B cell (primary cell): ENCODE results near the gene CENPQ. TPM values are rescaled to one million over a fixed set of nuclear protein-coding genes. Genes with fewer than 3 reads are reported as not detected.

ENCODE experiments used
- ATAC-seq: fragments of 200-7000 bp; cut with Tn5 transposase; one replicate; pipeline ENCODE4 v1.10.0; 2021; ENCODE audit warnings: low read depth, mild to moderate bottlenecking, moderate number of reproducible peaks, moderate library complexity
- CTCF ChIA-PET: fragments of 350-600 bp; sonication (Branson Sonifier 250); formaldehyde crosslinking; loops from one replicate; lab custom pipeline; 2021; ENCODE audit warnings: antibody characterized with exemption, inconsistent platforms; lab: Charles Lee
- POLR2A ChIA-PET: fragments of 350-600 bp; sonication (Branson Sonifier 250); formaldehyde crosslinking; loops from one replicate; lab custom pipeline; 2021; ENCODE audit warnings: antibody characterized with exemption; lab: Charles Lee
- DNase-seq: peaks from one replicate; pipeline ENCODE4 v3.0.0; 2013
- H2AFZ ChIP-seq: 2 replicates; pipeline ENCODE4 v1.6.1; 2012; ENCODE audit warnings: mild to moderate bottlenecking, low read depth, low read length; ENCODE audit not compliant: insufficient read depth, poor library complexity, severe bottlenecking
- H3K27ac ChIP-seq, 2 donors: 1 replicate in 1 of 2; 2 replicates in 1 of 2; pipeline ENCODE4 v1.5.1; 2012 to 2013; ENCODE audit warnings: low read length in 2 of 2, mild to moderate bottlenecking in 2 of 2, moderate library complexity in 1 of 2
- H3K27me3 ChIP-seq, 4 experiments: fragments of 200-600 bp in 1 of 4; sonication (generic) in 1 of 4; replicated peaks in 1 of 4; 1 replicate in 2 of 4; 2 replicates in 2 of 4; pipeline versions ENCODE4 v1.6.1 to v1.7.0; 2013 to 2016; ENCODE audit warnings: low read length in 3 of 4, mild to moderate bottlenecking in 2 of 4, mixed read lengths in 1 of 4, moderate library complexity in 1 of 4; ENCODE audit not compliant: insufficient read depth in 4 of 4, control insufficient read depth in 3 of 4; ENCODE audit errors: control extremely low read depth in 1 of 4
- H3K36me3 ChIP-seq, 2 experiments: replicated peaks in 1 of 2; 1 replicate in 1 of 2; 2 replicates in 1 of 2; pipeline versions ENCODE4 v1.6.1 to v1.7.1; 2013; ENCODE audit warnings: low read length in 1 of 2; ENCODE audit not compliant: insufficient read depth in 2 of 2, control insufficient read depth in 1 of 2; ENCODE audit errors: control extremely low read depth in 1 of 2, extremely low read depth in 1 of 2
- H3K4me1 ChIP-seq, 2 donors: fragments of 200-600 bp in 1 of 2; sonication (generic) in 1 of 2; 1 replicate in 1 of 2; 2 replicates in 1 of 2; pipeline versions ENCODE4 v1.5.1 to v1.6.1; 2013 to 2017; ENCODE audit warnings: low read length in 2 of 2; ENCODE audit not compliant: control insufficient read depth in 2 of 2, insufficient read depth in 2 of 2
- H3K4me2 ChIP-seq: replicated peaks from 2 replicates; pipeline ENCODE3; 2012; ENCODE audit warnings: mild to moderate bottlenecking, low read depth, low read length; ENCODE audit not compliant: poor library complexity, severe bottlenecking
- H3K4me3 ChIP-seq, 5 experiments: fragments of 200-600 bp in 1 of 5; sonication (generic) in 1 of 5; 1 replicate in 3 of 5; 2 replicates in 2 of 5; pipeline versions ENCODE4 v1.5.1 to v1.7.0; 2011 to 2016; ENCODE audit warnings: low read length in 4 of 5, mild to moderate bottlenecking in 4 of 5, low read depth in 2 of 5, control low read depth in 1 of 5, moderate library complexity in 1 of 5; ENCODE audit not compliant: insufficient read depth in 1 of 5; ENCODE audit errors: control extremely low read depth in 1 of 5, extremely low read depth in 1 of 5
- H3K79me2 ChIP-seq: fragments of 200-600 bp; sonication (generic); one replicate; pipeline ENCODE4 v1.6.0; 2016; ENCODE audit warnings: low read length; ENCODE audit not compliant: control insufficient read depth, insufficient read depth
- H3K9ac ChIP-seq: fragments of 200-600 bp; sonication (generic); 2 replicates; pipeline ENCODE4 v1.6.1; 2017; ENCODE audit warnings: mild to moderate bottlenecking, low read length, moderate library complexity
- H3K9me3 ChIP-seq, 3 donors: one replicate each; pipeline versions ENCODE4 v1.6.1 to v1.7.1; 2013; ENCODE audit warnings: low read length in 2 of 3; ENCODE audit not compliant: control insufficient read depth in 2 of 3, insufficient read depth in 1 of 3; ENCODE audit errors: control extremely low read depth in 1 of 3
- H4K20me1 ChIP-seq: 2 replicates; pipeline ENCODE4 v1.6.0; 2012; ENCODE audit warnings: mild to moderate bottlenecking, low read length; ENCODE audit not compliant: insufficient read depth, control insufficient read depth, poor library complexity, severe bottlenecking
- H3K27ac Mint-ChIP-seq: one replicate; pipeline ENCODE4 v1.8.0; 2021; ENCODE audit warnings: mixed read lengths
- H3K27me3 Mint-ChIP-seq: one replicate; pipeline ENCODE4 v1.8.0; 2021; ENCODE audit warnings: mixed read lengths
- H3K4me1 Mint-ChIP-seq: one replicate; pipeline ENCODE4 v1.8.0; 2021; ENCODE audit warnings: mixed read lengths
- H3K4me3 Mint-ChIP-seq: one replicate; pipeline ENCODE4 v1.8.0; 2021; ENCODE audit warnings: mixed read lengths
- H3K9me3 Mint-ChIP-seq: one replicate; pipeline ENCODE4 v1.8.0; 2022; ENCODE audit warnings: mixed read lengths; ENCODE audit not compliant: insufficient read depth
- EZH2 ChIP-seq: IDR thresholded peaks from 2 replicates; pipeline ENCODE4 v1.6.1; 2012; ENCODE audit warnings: borderline replicate concordance, low read depth, mild to moderate bottlenecking, moderate library complexity, low read length; ENCODE audit not compliant: insufficient read depth, poor library complexity, severe bottlenecking
- whole genome bisulfite sequencing: methylation state at CpG from one replicate; pipeline ENCODE4 v1.1.5; 2013; ENCODE audit warnings: missing lambda C conversion rate; ENCODE audit not compliant: insufficient coverage; 5-methylcytosine and 5-hydroxymethylcytosine counted together
- intact Hi-C: fragments of 100-400 bp; cut with micrococcal nuclease; formaldehyde crosslinking; loops from one replicate; pipeline ENCODE4 v1.10.0; 2022
- polyA plus RNA-seq: library from polyadenylated mRNA; depleted of rRNA; stranded (reverse); fragments of >200 nt; gene quantifications from 2 replicates; pipeline ENCODE4 v1.2.3, GENCODE V29; 2012
- total RNA-seq, 2 donors: library from RNA; stranded (reverse); fragments of 120-200 nt in 1 of 2; gene quantifications; 1 replicate in 1 of 2; 2 replicates in 1 of 2; pipeline versions ENCODE4 v1.2.3 to v1.2.4, GENCODE V29; 2013 to 2022
- TF ChIP-seq, protein P1 (sequence below): fragments of 200-600 bp; IDR thresholded peaks from one replicate; pipeline ENCODE4 v1.8.0; 2022; ENCODE audit warnings: antibody characterized with exemption, mild to moderate bottlenecking

The CENPQ gene
- total and polyA plus RNA-seq, 2 donors (not counting 1 experiment from before 2014, with no cell fraction given), result 3.3 to 6.6 TPM

DNA sequence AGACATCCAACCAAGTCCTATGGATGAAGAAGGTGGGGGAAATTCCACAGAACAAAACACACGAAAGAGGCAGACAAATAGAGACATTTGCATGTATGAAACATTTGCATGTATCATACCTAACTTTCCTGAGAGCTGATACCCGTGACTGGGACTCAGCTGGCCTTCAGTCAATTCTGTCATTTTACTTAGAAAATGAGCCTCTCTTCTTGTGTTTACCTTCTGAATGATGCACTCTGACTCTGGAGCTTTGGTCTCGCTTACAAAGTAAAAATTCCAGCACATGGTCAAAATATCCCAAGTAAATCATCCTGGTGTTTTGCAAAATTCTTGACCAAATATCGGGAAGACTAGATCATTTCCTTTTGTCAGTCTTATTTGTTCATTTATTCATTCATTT is 47.0 kb upstream of the CENPQ start:
- Histone ChIP-seq H3K36me3 (no peaks in the 10 kb centered on the region), H3K79me2 (no peaks in the 10 kb centered on the region), H4K20me1 (no peaks in the 10 kb centered on the region), H3K27ac (no peak overlapping the region), H3K27me3 (no peaks in the 10 kb centered on the region), H3K4me1 (no peaks in the 10 kb centered on the region), H3K4me2 (no peak overlapping the region), H3K9ac (no peak overlapping the region), H3K4me3 (no peak overlapping the region), H3K9me3 (no peaks in the 10 kb centered on the region), H2AFZ (no peak overlapping the region)
- Mint-ChIP-seq H3K27me3 (peaks cover 9% of the 10 kb centered on the region), H3K4me3 (no peak overlapping the region), H3K27ac (no peak overlapping the region), H3K4me1 (no peaks in the 10 kb centered on the region), H3K9me3 (no peaks in the 10 kb centered on the region)
- TF ChIP-seq, protein P1, sequence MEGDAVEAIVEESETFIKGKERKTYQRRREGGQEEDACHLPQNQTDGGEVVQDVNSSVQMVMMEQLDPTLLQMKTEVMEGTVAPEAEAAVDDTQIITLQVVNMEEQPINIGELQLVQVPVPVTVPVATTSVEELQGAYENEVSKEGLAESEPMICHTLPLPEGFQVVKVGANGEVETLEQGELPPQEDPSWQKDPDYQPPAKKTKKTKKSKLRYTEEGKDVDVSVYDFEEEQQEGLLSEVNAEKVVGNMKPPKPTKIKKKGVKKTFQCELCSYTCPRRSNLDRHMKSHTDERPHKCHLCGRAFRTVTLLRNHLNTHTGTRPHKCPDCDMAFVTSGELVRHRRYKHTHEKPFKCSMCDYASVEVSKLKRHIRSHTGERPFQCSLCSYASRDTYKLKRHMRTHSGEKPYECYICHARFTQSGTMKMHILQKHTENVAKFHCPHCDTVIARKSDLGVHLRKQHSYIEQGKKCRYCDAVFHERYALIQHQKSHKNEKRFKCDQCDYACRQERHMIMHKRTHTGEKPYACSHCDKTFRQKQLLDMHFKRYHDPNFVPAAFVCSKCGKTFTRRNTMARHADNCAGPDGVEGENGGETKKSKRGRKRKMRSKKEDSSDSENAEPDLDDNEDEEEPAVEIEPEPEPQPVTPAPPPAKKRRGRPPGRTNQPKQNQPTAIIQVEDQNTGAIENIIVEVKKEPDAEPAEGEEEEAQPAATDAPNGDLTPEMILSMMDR, result no peak
- TF ChIP-seq EZH2, result no peak
- CTCF ChIA-PET, result no interaction called here
- ATAC-seq (no peak), DNase-seq (no peak)
- intact Hi-C loops, result no loop called here
- WGBS, result 80% methylated on average over 2 of the region's 4 CpGs
- POLR2A ChIA-PET, result no interaction called here

DNA sequence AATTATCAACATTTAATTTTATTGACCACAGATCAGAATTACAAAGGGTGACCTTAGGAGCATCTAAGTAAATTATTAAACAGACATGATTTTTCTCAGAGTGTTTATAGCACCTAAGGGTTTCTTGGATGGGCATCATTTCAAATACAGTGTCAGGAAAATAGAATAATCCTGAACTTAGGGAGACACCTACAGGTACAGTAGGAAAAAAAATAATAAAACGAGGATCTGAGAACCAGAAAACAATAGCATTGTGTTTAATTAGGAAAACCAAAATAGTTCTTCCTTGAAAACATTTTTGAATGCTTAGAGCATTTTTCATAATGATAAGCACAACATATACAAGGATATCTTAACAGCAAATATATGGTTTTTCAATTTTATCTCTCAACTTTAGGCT is 39.4 kb upstream of the CENPQ start:
- H3K27me3 ChIP-seq, result no peaks in the 10 kb centered on the region

More for the DNA sequence above, 39.4 kb upstream of the CENPQ start:
- no peaks in the 10 kb centered on the region for H3K9me3 Mint-ChIP-seq
- POLR2A ChIA-PET, result no interaction called here
- H3K9me3 ChIP-seq, result no peaks in the 10 kb centered on the region
- ATAC-seq (no peak), DNase-seq (no peak)
- H3K4me2 ChIP-seq, result no peak overlapping the region
- no peak overlapping the region for H3K9ac ChIP-seq
- TF ChIP-seq EZH2, result no peak
- TF ChIP-seq, protein P1, result no peak
- intact Hi-C loops, result no loop called here
- WGBS, result no CpG with 5 or more reads among the region's 1 CpG
- CTCF ChIA-PET, result no interaction called here
- H3K4me1 Mint-ChIP-seq, result no peaks in the 10 kb centered on the region
- H2AFZ ChIP-seq, result no peak overlapping the region
- no peaks in the 10 kb centered on the region for H3K4me1 ChIP-seq
- no peak overlapping the region for H3K27ac ChIP-seq
- no peak overlapping the region for H3K4me3 Mint-ChIP-seq
- H3K36me3 ChIP-seq, result peaks cover 0 to 4% of the 10 kb centered on the region in 2 experiments
- no peak overlapping the region for H3K4me3 ChIP-seq
- H3K79me2 ChIP-seq, result no peaks in the 10 kb centered on the region
- H4K20me1 ChIP-seq, result no peaks in the 10 kb centered on the region
- H3K27me3 Mint-ChIP-seq, result no peaks in the 10 kb centered on the region
- H3K27ac Mint-ChIP-seq, result no peak overlapping the region
